Natural killer cell (primary cell): Measurements from ENCODE around the gene PDE4B. TPM values are rescaled to one million over a fixed set of nuclear protein-coding genes. Genes with fewer than 3 reads are reported as not detected.
"Not testable (repeated sequence)": the region's sequence is repeated elsewhere in the genome, so short reads cannot be mapped to it uniquely, and the experiment has no call there.

ENCODE experiments used
- ATAC-seq, 3 donors: fragments of 150-1000 bp in 2 of 3; fragments of 200-7000 bp in 1 of 3; cut with Tn5 transposase; 1 replicate in 1 of 3; 2 replicates in 2 of 3; pipeline ENCODE4 v1.10.0; 2021; ENCODE audit warnings: mild to moderate bottlenecking in 2 of 3, moderate library complexity in 2 of 3
- DNase-seq, 2 donors: peaks; one replicate each; pipeline versions ENCODE4 v3.0.0 to v3.0.0-alpha.2; 2013 to 2021; ENCODE audit warnings: mixed read lengths in 1 of 2
- H3K27ac ChIP-seq: one replicate; pipeline ENCODE4 v1.5.1; 2013; ENCODE audit warnings: mild to moderate bottlenecking, low read length
- H3K27me3 ChIP-seq: one replicate; pipeline ENCODE4 v1.6.1; 2013; ENCODE audit warnings: low read length; ENCODE audit not compliant: control insufficient read depth, insufficient read depth
- H3K36me3 ChIP-seq: one replicate; pipeline ENCODE4 v1.6.1; 2013; ENCODE audit warnings: low read length; ENCODE audit not compliant: control insufficient read depth, insufficient read depth
- H3K4me1 ChIP-seq: one replicate; pipeline ENCODE4 v1.6.1; 2013; ENCODE audit warnings: low read length; ENCODE audit not compliant: control insufficient read depth, insufficient read depth
- H3K4me3 ChIP-seq: one replicate; pipeline ENCODE4 v1.5.1; 2013; ENCODE audit warnings: low read length
- H3K9me3 ChIP-seq: one replicate; pipeline ENCODE4 v1.6.1; 2013; ENCODE audit warnings: low read length; ENCODE audit not compliant: control insufficient read depth, insufficient read depth
- H3K27ac Mint-ChIP-seq, 2 donors: one replicate each; pipeline ENCODE4 v1.8.0; 2022; ENCODE audit warnings: mild to moderate bottlenecking in 2 of 2, mixed read lengths in 2 of 2, moderate library complexity in 1 of 2
- H3K27me3 Mint-ChIP-seq, 2 donors: one replicate each; pipeline ENCODE4 v1.8.0; 2022; ENCODE audit warnings: low read depth in 2 of 2, mixed read lengths in 2 of 2
- H3K36me3 Mint-ChIP-seq: one replicate; pipeline ENCODE4 v1.8.0; 2022; ENCODE audit warnings: mixed read lengths
- H3K4me1 Mint-ChIP-seq, 2 donors: one replicate each; pipeline ENCODE4 v1.8.0; 2022; ENCODE audit warnings: mixed read lengths in 2 of 2
- H3K4me3 Mint-ChIP-seq: one replicate; pipeline ENCODE4 v1.8.0; 2022; ENCODE audit warnings: mild to moderate bottlenecking, moderate library complexity, mixed read lengths
- H3K9me3 Mint-ChIP-seq, 2 donors: one replicate each; pipeline ENCODE4 v1.8.0; 2022; ENCODE audit warnings: mixed read lengths in 2 of 2
- CTCF ChIP-seq: fragments of 200-600 bp; IDR thresholded peaks from one replicate; pipeline ENCODE4 v1.8.0; 2022; ENCODE audit warnings: antibody characterized with exemption
- WGBS: methylation state at CpG from one replicate; pipeline ENCODE4 v1.1.7; 2013; ENCODE audit warnings: missing lambda C conversion rate; ENCODE audit not compliant: insufficient coverage; 5-methylcytosine and 5-hydroxymethylcytosine counted together
- intact Hi-C: fragments of 100-400 bp; cut with micrococcal nuclease; formaldehyde crosslinking; loops from one replicate; pipeline ENCODE4 v1.14.2; 2022
- total RNA-seq, 4 donors: library from RNA; stranded (reverse); fragments of 120-200 nt in 1 of 4; gene quantifications; one replicate each; pipeline versions ENCODE4 v1.2.3 to v1.2.4, GENCODE V29; 2013 to 2022

The PDE4B gene
- total RNA-seq, 3 donors from 2014 or later (not counting 1 experiment from before 2014, with no cell fraction given): 18.0 to 42.4 (median 25.5) TPM

GRCh38 chr1:66405061-66405460 lies 612.4 kb downstream of the PDE4B start:
- Mint-ChIP-seq H3K4me1 (peaks cover 0 to 1% of the 10 kb centered on the region in 2 donors), H3K36me3 (peaks cover 9% of the 10 kb centered on the region), H3K27ac (no peak overlapping the region), H3K4me3 (no peak overlapping the region), H3K27me3 (no peaks in the 10 kb centered on the region), H3K9me3 (peaks cover 2 to 3% of the 10 kb centered on the region in 2 donors)
- no peak overlapping the region for H3K27ac ChIP-seq
- no peaks in the 10 kb centered on the region for H3K27me3 ChIP-seq
- DNase-seq (no peak), ATAC-seq (no peak)
- intact Hi-C loops: no loop called here
- WGBS: 72% methylated on average over 4 of the region's 4 CpGs
- no peaks in the 10 kb centered on the region for H3K4me1 ChIP-seq
- no peak overlapping the region for H3K4me3 ChIP-seq
- no peaks in the 10 kb centered on the region for H3K36me3 ChIP-seq
- no peak for TF ChIP-seq CTCF
- H3K9me3 ChIP-seq: no peaks in the 10 kb centered on the region

GRCh38 chr1:66411449-66411848 lies 618.8 kb downstream of the PDE4B start:
- not testable (repeated sequence) for H3K4me3 Mint-ChIP-seq, H3K27me3 Mint-ChIP-seq, DNase-seq

GRCh38 chr1:66412704-66413103 lies 620.0 kb downstream of the PDE4B start:
- no peak overlapping the region for H3K4me3 Mint-ChIP-seq
- peaks cover 4 to 5% of the 10 kb centered on the region in 2 donors for H3K9me3 Mint-ChIP-seq
- no peaks in the 10 kb centered on the region for H3K27me3 Mint-ChIP-seq
- no peaks in the 10 kb centered on the region for H3K4me1 ChIP-seq
- ATAC-seq (no peak), DNase-seq (no peak)
- peaks cover 11 to 17% of the 10 kb centered on the region in 2 donors for H3K4me1 Mint-ChIP-seq
- no peaks in the 10 kb centered on the region for H3K36me3 ChIP-seq
- H3K27ac ChIP-seq: no peak overlapping the region
- peaks cover 10% of the 10 kb centered on the region for H3K9me3 ChIP-seq
- intact Hi-C loops: no loop called here
- H3K36me3 Mint-ChIP-seq: peaks cover 9% of the 10 kb centered on the region
- H3K4me3 ChIP-seq: no peak overlapping the region
- no peak overlapping the region for H3K27ac Mint-ChIP-seq
- no peaks in the 10 kb centered on the region for H3K27me3 ChIP-seq
- TF ChIP-seq CTCF: no peak

More at GRCh38 chr1:66411449-66411848, 618.8 kb downstream of the PDE4B start:
- H3K36me3 ChIP-seq, H3K27me3 ChIP-seq, H3K27ac ChIP-seq, ATAC-seq, H3K9me3 Mint-ChIP-seq, H3K4me1 ChIP-seq, H3K9me3 ChIP-seq, intact Hi-C loops, H3K4me3 ChIP-seq, H3K36me3 Mint-ChIP-seq: not testable (repeated sequence)
- peak overlapping the region in 1 of 2 donors; percentile 4 for H3K27ac Mint-ChIP-seq
- peaks cover 11 to 17% of the 10 kb centered on the region in 2 donors for H3K4me1 Mint-ChIP-seq
- no CpG with 5 or more reads among the region's 1 CpG for WGBS

- H3K36me3 Mint-ChIP-seq: peaks cover 9% of the 10 kb centered on the region
- Histone ChIP-seq H3K27me3 (no peaks in the 10 kb centered on the region), H3K4me3 (no peak overlapping the region), H3K9me3 (peaks cover 16% of the 10 kb centered on the region), H3K27ac (no peak overlapping the region), H3K36me3 (no peaks in the 10 kb centered on the region), H3K4me1 (no peaks in the 10 kb centered on the region)
- intact Hi-C loops: no loop called here
- TF ChIP-seq CTCF: no peak
- WGBS: no CpG with 5 or more reads among the region's 2 CpGs
- DNase-seq (no peak), ATAC-seq (no peak)
- peaks cover 6 to 10% of the 10 kb centered on the region in 2 donors for H3K9me3 Mint-ChIP-seq
- H3K4me3 Mint-ChIP-seq: no peak overlapping the region
- no peaks in the 10 kb centered on the region for H3K27me3 Mint-ChIP-seq
- H3K4me1 Mint-ChIP-seq: peaks cover 11 to 17% of the 10 kb centered on the region in 2 donors
- H3K27ac Mint-ChIP-seq: no peak overlapping the region
Observed at GRCh38 chr1:66413136-66413837, 620.6 kb downstream of the PDE4B start.
